B cell (primary cell): ENCODE data around the gene NCOA1.

Experiments
- CTCF ChIP-seq: fragments of 200-600 bp; IDR thresholded peaks from one replicate; pipeline ENCODE4 v1.8.0; 2022; ENCODE audit warnings: antibody characterized with exemption, mild to moderate bottlenecking
- EZH2 ChIP-seq: IDR thresholded peaks from 2 replicates; pipeline ENCODE4 v1.6.1; 2012; ENCODE audit warnings: borderline replicate concordance, low read depth, mild to moderate bottlenecking, moderate library complexity, low read length; ENCODE audit not compliant: insufficient read depth, poor library complexity, severe bottlenecking

DNA sequence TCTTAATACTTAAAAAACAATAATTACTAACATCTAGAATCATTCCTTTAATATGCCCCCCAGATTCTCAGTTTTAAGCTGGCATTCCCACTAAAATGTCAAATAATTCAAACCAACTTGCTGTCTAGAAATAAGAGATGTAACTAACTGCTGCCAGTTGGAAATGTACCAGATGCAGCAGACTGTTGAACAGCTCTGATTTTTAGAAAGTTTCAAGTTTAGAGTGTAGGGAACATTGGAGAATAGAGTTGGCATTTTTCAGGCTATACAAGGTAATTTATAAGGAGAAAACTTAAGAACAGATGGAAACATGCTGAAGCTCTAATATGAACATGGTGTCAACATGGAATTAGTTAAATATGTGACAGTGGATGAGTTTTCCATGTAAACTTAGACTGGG is 200.8 kb downstream of the NCOA1 start:
- TF ChIP-seq CTCF (no peak), EZH2 (no peak)
